ENCODE data around the gene SDCBP2. TPM values are rescaled to one million over a fixed set of nuclear protein-coding genes. Genes with fewer than 3 reads are reported as not detected.
A peak's percentile ranks its signal among the peaks of the same experiment; 100 is the strongest.

SDCBP2 gene
- total and polyA plus RNA-seq, 2 of the 4 experiments (the other 2 are of a cell fraction), result 0.54 to 1.3 TPM

DNA sequence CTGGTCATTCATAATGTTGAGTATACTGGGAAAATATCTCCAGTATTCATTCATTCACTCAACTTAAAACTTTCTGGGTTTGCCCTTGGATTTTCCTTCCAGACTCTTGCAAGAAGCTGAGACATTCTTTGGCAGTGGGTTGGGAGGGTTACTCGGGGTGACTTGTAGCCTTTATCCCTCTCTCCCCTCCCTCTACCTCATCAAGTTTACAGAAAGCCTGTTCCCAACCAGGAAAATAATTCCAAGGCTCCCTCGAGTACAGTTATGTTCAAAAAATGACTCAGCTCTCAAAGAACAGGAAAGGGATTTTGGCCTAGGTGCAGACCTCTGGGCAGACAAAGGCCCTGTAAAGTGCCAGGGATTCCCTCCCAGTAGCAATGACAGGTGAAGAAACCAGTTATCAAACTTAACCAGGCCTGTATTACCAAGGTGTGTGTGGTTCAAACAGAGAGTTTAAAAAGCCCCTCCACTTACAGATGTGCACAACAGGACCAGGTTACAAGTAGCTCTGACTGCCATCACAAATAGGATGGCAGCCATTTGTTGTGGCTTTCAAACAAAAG, 41.7 kb upstream of the SDCBP2 start:
- Histone ChIP-seq H4K8ac (ENCODE audit: low read depth in 2 of 2, low read length in 2 of 2) (peak overlapping the region in 1 of 2 experiments; percentile 17; a peak in 1 of 4 replicates), H2AK5ac (ENCODE audit: low read depth, low read length) (peak overlapping the region; percentile 36), H4K20me1 (ENCODE audit: insufficient read depth, low read length) (peaks cover 54% of the 10 kb centered on the region), H3K18ac (ENCODE audit: low read depth, low read length) (peak overlapping the region; percentile 11; the same call in 1 of the 2 replicates), H4K5ac (ENCODE audit: low read depth, low read length) (no peak overlapping the region), H2AFZ (replicated peaks; ENCODE audit: low read length, poor library complexity) (no peak overlapping the region), H3K9ac (ENCODE audit: low read depth, low read length) (no peak overlapping the region), H2BK20ac (ENCODE audit: low read depth, low read length) (peak overlapping the region; percentile 2; the same call in 1 of the 2 replicates), H3K4me3 (ENCODE audit: insufficient read depth, low read depth, low read length) (no peak overlapping the region), H2BK5ac (ENCODE audit: low read depth, low read length, poor library complexity, severe bottlenecking) (peak overlapping the region; percentile 39), H3K4me1 (ENCODE audit: control insufficient read depth, insufficient read depth, low read length) (peaks cover 23% of the 10 kb centered on the region), H3K4me2 (ENCODE audit: low read depth, low read length) (no peak overlapping the region), H3K14ac (replicated peaks; ENCODE audit: low read depth, low read length) (no peak overlapping the region), H3K36me3 (ENCODE audit: control insufficient read depth, insufficient read depth, low read length) (peaks cover 24% of the 10 kb centered on the region), H3K27ac (ENCODE audit: insufficient read depth, low read length) (peak overlapping the region; percentile 15; the same call in 1 of the 2 replicates), H4K91ac (ENCODE audit: insufficient read depth, low read depth, low read length) (no peak overlapping the region), H3K9me3 (ENCODE audit: control insufficient read depth, insufficient read depth, low read length) (no peaks in the 10 kb centered on the region), H2AK9ac (replicated peaks; ENCODE audit: low read depth, low read length, poor library complexity) (peak overlapping the region; percentile 20), H3K79me1 (ENCODE audit: low read depth in 1 of 2, low read length in 2 of 2) (peaks cover 46 to 87% of the 10 kb centered on the region in 2 experiments), H3K27me3 (ENCODE audit: control insufficient read depth, insufficient read depth, low read length) (no peaks in the 10 kb centered on the region), H3K9me1 (ENCODE audit: insufficient read depth, low read length) (peaks cover 43% of the 10 kb centered on the region), H3K56ac (ENCODE audit: extremely low read depth, insufficient read depth, low read length) (no peak overlapping the region), H2BK15ac (ENCODE audit: low read depth, low read length) (no peak overlapping the region), H3K23ac (ENCODE audit: low read depth, low read length) (peak overlapping the region; percentile 35; the same call in 1 of the 2 replicates), H3K4ac (ENCODE audit: low read depth, low read length) (peak overlapping the region; percentile 51), H2BK120ac (ENCODE audit: low read depth, low read length) (no peak overlapping the region)
- intact Hi-C loops (cut with micrococcal nuclease), result loop anchor here (5.0 kb wide), 1 partner anchor 67 kb away; no protein-coding TSS in a partner anchor
- dilution Hi-C loops (cut with HindIII; ENCODE audit: low sequenced_read_pairs, unreplicated experiment), result no loop called here
- CTCF ChIA-PET, result interaction anchor here (0.9 to 1.0 kb wide), 2 partner anchors 27 to 140 kb away, joined by 3 read pairs; no protein-coding TSS in a partner anchor
- WGBS, 2 experiments (ENCODE audit: extremely low coverage in 2 of 2, insufficient read length in 1 of 2), result 0% methylated on average over 1 of the region's 2 CpGs; no CpG with 5 or more reads in 1 of the 2 experiments
- DNase-seq, result peak; percentile 67
- BruUV-seq (replicated peaks), result no TSS peak
- in situ Hi-C loops (cut with MboI; ENCODE audit: low sequenced_read_pairs), result no loop called here
- POLR2A ChIA-PET (ENCODE audit: unreplicated experiment), result no interaction called here
- ATAC-seq (ENCODE audit: low read depth), result peak; percentile 66
- no peak for TF ChIP-seq CEBPB (IDR thresholded peaks at IDR 0.05; ENCODE audit: low read depth, low read length)
- TF ChIP-seq POLR2A (IDR thresholded peaks at IDR 0.05; ENCODE audit: low read depth, low read length), result no peak
- TF ChIP-seq RFX5 (IDR thresholded peaks at IDR 0.05; ENCODE audit: low read depth, low read length), result no peak
- TF ChIP-seq MAZ (IDR thresholded peaks at IDR 0.05; ENCODE audit: borderline replicate concordance, low read depth, low read length), result no peak
- TF ChIP-seq FOS (IDR thresholded peaks at IDR 0.05; ENCODE audit: low read depth, low read length), result no peak
- TF ChIP-seq RCOR1 (IDR thresholded peaks at IDR 0.05; ENCODE audit: insufficient replicate concordance, low read length), result no peak
- no peak for TF ChIP-seq MAFK (IDR thresholded peaks at IDR 0.05; ENCODE audit: low read depth, low read length)
- no peak for TF ChIP-seq SMC3 (IDR thresholded peaks at IDR 0.05; ENCODE audit: low read depth, low read length)
- no peak for TF ChIP-seq CHD1 (IDR thresholded peaks at IDR 0.05; ENCODE audit: low read depth, low read length)
- TF ChIP-seq CTCF (conservative IDR thresholded peaks at IDR 0.05; ENCODE audit: low read depth, low read length), result no peak
- TF ChIP-seq MXI1 (IDR thresholded peaks at IDR 0.05; ENCODE audit: borderline replicate concordance, low read depth, low read length), result no peak
- TF ChIP-seq RAD21 (IDR thresholded peaks at IDR 0.05; ENCODE audit: low read length), result no peak
- no peak for TF ChIP-seq BHLHE40 (IDR thresholded peaks at IDR 0.05; ENCODE audit: low read depth, low read length)
- TF ChIP-seq, protein P1, sequence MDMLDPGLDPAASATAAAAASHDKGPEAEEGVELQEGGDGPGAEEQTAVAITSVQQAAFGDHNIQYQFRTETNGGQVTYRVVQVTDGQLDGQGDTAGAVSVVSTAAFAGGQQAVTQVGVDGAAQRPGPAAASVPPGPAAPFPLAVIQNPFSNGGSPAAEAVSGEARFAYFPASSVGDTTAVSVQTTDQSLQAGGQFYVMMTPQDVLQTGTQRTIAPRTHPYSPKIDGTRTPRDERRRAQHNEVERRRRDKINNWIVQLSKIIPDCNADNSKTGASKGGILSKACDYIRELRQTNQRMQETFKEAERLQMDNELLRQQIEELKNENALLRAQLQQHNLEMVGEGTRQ (IDR thresholded peaks at IDR 0.05; ENCODE audit: low read depth, low read length), result no peak
- no peak for TF ChIP-seq NFE2L2 (IDR thresholded peaks at IDR 0.05; ENCODE audit: low read depth, low read length)

Measured in IMR-90 (cell line).